Omental fat pad (tissue), 4 donors: Measurements from ENCODE around the gene C19orf44. TPM values are rescaled to one million over a fixed set of nuclear protein-coding genes. Genes with fewer than 3 reads are reported as not detected.

Source experiments
- ATAC-seq: fragments of 150-250 bp; one replicate; pipeline ENCODE4 v1.9.1; 2016; ENCODE audit warnings: mild to moderate bottlenecking, moderate library complexity; ENCODE audit not compliant: low FRiP score
- DNase-seq: peaks from one replicate; pipeline ENCODE4 v3.0.0-alpha.2; 2019; ENCODE audit warnings: low spot score
- total RNA-seq, 4 donors: library from RNA; depleted of rRNA; stranded (reverse); fragments of >200 nt; gene quantifications; one replicate each; pipeline ENCODE4 v1.1.0, GENCODE V29; 2016
- TF ChIP-seq, protein P1 (sequence below), 3 donors: fragments of 450-650 bp; IDR thresholded peaks; one replicate each; pipeline ENCODE4 v1.5.1; 2016 to 2017; ENCODE audit warnings: antibody characterized with exemption in 3 of 3, mild to moderate bottlenecking in 3 of 3, moderate library complexity in 2 of 3

The C19orf44 gene
- total RNA-seq, 4 donors from 2014 or later = 3.7 to 9.1 (median 5.6) TPM

DNA sequence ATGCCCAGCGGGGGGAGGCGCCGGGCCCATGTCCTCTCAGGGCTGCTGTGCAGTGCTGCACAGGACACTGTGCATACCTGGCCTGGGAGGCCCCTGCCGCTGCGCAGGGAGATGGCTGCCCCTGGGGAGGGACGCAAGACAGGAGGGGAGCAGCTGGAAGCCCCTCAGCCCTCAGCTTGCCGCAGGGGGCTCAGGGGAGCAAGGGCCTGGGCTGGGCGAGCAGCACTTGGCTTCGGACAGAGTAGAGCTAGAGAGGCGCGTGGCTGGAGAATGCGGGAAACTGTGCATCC, 35.1 kb downstream of the C19orf44 start:
- DNase-seq (no peak), ATAC-seq (no peak)

DNA sequence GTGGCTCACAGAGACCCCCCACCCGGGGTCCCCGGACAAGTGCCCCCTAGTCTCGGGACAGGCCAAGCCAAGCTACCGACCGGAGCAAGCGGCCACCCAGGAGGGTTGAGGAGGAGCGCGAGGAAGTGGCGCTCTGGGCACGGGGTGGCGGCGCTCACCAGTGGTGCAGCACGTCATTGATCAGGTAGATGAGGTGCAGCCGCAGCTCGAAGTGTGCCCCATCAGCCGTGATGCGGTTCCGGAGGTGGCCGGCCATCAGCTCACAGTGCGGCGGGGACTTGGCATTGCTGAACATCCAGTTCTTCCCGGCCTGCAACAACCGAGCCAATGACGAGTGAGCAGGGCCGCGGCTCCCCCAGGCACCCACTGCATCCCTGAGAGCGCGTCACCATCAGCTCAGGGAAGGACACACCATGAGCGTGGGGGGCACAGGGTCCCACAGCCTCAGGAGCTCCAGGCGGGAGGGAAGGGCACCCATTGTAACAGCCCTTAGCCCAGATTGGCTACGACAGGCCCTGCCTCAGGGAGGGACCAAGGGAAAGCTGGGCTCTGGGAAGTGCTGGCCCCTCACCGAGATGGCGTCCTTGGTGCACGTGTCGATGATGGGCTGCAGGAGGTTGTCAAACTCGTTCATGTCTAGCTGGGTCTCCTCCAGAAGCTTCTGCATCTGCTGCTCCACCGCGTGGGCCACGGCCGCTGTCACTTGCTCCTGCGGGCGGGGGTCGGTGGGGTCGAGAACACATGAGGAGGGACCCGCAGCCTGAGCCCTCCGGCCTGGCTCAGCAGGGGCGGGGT, 36.4 kb downstream of the C19orf44 start:
- TF ChIP-seq, protein P1, sequence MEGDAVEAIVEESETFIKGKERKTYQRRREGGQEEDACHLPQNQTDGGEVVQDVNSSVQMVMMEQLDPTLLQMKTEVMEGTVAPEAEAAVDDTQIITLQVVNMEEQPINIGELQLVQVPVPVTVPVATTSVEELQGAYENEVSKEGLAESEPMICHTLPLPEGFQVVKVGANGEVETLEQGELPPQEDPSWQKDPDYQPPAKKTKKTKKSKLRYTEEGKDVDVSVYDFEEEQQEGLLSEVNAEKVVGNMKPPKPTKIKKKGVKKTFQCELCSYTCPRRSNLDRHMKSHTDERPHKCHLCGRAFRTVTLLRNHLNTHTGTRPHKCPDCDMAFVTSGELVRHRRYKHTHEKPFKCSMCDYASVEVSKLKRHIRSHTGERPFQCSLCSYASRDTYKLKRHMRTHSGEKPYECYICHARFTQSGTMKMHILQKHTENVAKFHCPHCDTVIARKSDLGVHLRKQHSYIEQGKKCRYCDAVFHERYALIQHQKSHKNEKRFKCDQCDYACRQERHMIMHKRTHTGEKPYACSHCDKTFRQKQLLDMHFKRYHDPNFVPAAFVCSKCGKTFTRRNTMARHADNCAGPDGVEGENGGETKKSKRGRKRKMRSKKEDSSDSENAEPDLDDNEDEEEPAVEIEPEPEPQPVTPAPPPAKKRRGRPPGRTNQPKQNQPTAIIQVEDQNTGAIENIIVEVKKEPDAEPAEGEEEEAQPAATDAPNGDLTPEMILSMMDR (IDR thresholded peaks at IDR 0.05) = no peak
- ATAC-seq (no peak), DNase-seq (no peak)

More for the DNA sequence above, 35.1 kb downstream of the C19orf44 start:
- TF ChIP-seq, protein P1 (IDR thresholded peaks at IDR 0.05) = no peak

DNA sequence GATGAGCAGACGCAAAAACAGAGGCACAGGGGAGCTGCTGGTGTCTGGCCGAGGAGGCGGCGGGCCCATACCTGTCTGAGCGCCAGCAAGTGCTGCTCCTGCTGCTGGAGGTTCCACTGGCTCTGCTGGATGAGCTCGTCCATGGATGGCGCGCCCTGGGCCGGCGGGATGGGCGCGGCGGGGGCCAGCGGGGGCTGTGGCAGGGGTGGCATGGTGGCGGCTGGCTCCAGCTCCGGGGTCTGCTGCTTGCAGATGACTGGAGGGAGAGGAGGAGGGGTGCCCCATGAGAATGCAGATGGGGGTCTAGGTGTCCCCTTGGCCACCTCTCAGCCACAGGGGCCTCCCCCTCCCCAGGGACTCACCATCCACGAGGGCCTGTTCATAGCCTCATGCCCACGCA, 39.2 kb downstream of the C19orf44 start:
- TF ChIP-seq, protein P1 (IDR thresholded peaks at IDR 0.05) = no peak
- DNase-seq = no peak
- ATAC-seq = no peak

DNA sequence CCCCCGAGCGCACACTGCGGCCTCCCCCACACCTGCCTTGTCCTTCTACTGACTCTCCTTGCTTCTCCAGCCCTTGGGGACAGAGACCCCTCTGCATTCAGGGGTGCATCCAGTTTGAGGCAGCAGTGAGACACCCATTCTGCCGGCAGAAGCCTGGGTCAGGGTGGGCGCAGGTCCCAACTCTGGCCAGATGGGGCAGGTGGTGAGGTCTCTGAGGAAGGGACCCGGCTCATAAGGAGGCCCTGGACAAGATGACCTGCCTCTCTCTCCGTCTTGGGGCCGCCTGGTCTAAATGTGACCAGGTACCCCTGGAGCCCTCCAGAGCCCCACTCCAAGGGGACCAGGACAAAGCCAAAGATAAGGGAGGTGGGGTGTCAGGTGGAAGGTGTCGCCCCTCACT, 39.9 kb downstream of the C19orf44 start:
- ATAC-seq = no peak
- TF ChIP-seq, protein P1 (IDR thresholded peaks at IDR 0.05) = no peak

DNA sequence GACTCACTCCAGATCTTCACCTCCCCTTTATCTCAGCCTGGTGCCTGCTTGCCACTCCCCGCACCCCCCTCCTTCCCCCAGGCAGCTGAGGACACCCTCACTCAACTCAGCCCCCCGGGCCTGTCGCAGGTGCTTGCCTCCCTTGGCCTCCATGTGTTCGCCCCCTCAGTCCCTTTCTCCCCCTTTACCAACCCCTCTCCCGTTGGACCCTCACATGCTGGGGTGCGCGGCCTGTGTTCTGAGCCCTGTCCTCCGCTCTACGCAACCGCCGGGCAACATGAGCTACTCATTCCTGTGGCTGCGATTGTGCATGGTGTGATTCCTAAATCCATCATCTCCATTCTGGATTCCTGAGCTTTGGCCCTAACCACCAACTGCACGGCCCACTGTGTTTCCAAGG, 40.9 kb downstream of the C19orf44 start:
- TF ChIP-seq, protein P1 (IDR thresholded peaks at IDR 0.05) = no peak
- no peak for ATAC-seq
- no peak for DNase-seq

More for the DNA sequence above, 39.9 kb downstream of the C19orf44 start:
- DNase-seq = no peak

DNA sequence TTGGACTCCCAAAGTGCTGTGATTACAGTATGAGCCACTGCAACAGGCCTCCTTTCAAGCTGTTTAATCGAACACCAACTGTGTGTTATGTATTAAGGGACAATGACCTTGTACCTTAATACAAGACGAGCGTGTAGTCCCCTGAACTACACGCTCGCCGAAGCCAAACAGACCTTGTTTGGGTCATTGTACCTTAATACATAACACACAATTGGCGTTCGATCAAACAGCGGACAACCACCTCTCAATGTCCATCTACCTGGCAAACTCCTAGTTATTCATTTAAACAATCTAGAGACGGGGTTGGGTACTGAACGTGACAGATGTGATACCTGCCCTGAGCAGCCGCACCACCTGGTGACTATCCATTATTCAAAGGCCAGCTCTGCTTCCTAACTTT, 44.8 kb downstream of the C19orf44 start:
- DNase-seq (no peak), ATAC-seq (no peak)
- TF ChIP-seq, protein P1 (IDR thresholded peaks at IDR 0.05) = no peak

DNA sequence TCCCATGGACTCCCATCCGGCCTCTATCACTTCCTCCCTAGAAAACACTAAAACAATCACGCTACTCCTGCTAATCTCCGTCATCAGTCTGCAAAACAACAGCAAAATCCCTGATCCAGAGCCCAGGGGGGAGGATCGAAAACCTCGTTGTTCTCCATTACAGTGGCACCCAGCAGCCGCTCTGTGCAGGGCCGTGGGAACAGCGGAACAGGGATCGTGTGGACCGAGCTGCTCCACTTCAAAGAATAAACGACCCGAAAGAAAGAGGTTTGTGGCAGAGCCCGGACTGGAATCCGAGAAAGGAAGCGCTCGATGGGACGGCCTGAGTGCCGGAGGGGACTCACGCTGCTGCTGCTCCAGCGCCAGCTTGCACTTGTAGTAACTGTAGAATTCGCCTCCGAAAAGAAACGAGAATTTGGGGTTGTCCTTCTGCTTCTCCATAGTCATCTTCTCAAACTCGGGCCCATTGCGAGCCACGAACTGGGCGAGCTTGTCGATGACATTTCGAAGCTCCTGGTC, 45.4 kb downstream of the C19orf44 start:
- TF ChIP-seq, protein P1 (IDR thresholded peaks at IDR 0.05) = no peak
- DNase-seq (no peak), ATAC-seq (no peak)
